NT2/D1 (cell line): Measurements from ENCODE around the gene IGLL5.

ENCODE experiments used
- DNase-seq: peaks from one replicate; pipeline ENCODE4 v3.0.0-alpha.2; 2011; ENCODE audit warnings: low read depth, low spot score
- H3K27me3 ChIP-seq: 2 replicates; pipeline ENCODE4 v1.6.0; 2011; ENCODE audit warnings: mild to moderate bottlenecking; ENCODE audit not compliant: insufficient read length, insufficient read depth
- H3K36me3 ChIP-seq: 2 replicates; pipeline ENCODE4 v1.6.1; 2011; ENCODE audit warnings: mild to moderate bottlenecking, low read length, mixed read lengths; ENCODE audit not compliant: insufficient read depth, insufficient read length
- H3K4me1 ChIP-seq: 2 replicates; pipeline ENCODE4 v1.5.1; 2011; ENCODE audit not compliant: insufficient read depth, insufficient read length
- H3K4me3 ChIP-seq: 2 replicates; pipeline ENCODE4 v1.5.1; 2011; ENCODE audit warnings: low read depth; ENCODE audit not compliant: insufficient read length
- H3K9ac ChIP-seq: 2 replicates; pipeline ENCODE4 v1.6.0; 2011; ENCODE audit warnings: low read depth; ENCODE audit not compliant: insufficient read length
- H3K9me3 ChIP-seq: 2 replicates; pipeline ENCODE4 v1.5.1; 2011; ENCODE audit warnings: mild to moderate bottlenecking, low read length; ENCODE audit not compliant: insufficient read depth
- SUZ12 ChIP-seq: IDR thresholded peaks from 2 replicates; pipeline ENCODE4 v1.6.1; 2011; ENCODE audit not compliant: insufficient read length, insufficient read depth; ENCODE audit errors: extremely low read depth
- YY1 ChIP-seq: IDR thresholded peaks from 2 replicates; pipeline ENCODE4 v1.6.1; 2011; ENCODE audit not compliant: insufficient read length, insufficient read depth
- ZNF274 ChIP-seq: IDR thresholded peaks from 2 replicates; pipeline ENCODE4 v1.6.1; 2011; ENCODE audit warnings: mild to moderate bottlenecking, low read depth, low read length

IGLL5 gene

GRCh38 chr22:22927196-22927887, 39.7 kb downstream of the IGLL5 start:
- no peak for DNase-seq
- TF ChIP-seq SUZ12, result no peak
- no peak for TF ChIP-seq YY1
- no peak for TF ChIP-seq ZNF274
- Histone ChIP-seq H3K9me3 (no peaks in the 10 kb centered on the region), H3K27me3 (peaks cover 99% of the 10 kb centered on the region), H3K9ac (no peak overlapping the region), H3K4me3 (no peak overlapping the region), H3K36me3 (no peaks in the 10 kb centered on the region), H3K4me1 (peaks cover 2% of the 10 kb centered on the region)

DNA sequence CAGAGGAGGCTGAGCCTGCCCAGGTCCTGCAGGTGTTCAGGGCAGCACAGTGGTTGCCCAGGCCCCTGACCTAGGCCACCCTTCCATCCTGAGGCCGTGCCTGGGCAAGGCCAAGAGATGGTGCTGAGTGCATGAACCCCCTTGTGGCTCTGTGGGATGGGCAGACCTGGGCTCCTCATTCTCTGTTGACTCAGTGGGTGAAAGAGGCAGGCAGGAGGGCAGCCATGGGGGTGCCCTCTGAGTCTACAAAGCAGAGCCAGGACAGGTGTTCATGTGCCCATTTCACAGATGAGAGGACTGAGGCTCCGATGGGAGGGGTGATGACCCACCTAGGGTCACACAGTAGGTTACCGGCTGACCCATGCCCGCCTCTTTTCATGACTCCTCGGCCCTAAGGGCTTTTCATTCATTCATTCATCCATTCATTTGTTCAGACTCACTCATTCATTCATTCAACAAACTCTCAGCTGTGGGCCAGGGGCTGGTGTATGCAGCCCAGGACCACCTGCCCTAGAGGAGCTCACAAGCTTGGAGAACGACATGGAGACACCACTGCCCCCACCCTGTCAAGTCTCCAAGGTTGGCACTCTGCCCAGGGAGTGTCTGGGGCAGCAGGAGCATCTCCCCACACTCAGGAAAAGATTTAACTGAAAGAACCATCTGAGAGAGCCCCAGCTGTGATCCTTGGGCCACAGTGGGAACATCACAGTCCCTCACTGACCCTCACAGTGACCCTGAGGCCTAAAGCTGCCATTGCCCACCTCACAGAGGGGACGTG, 40.5 kb downstream of the IGLL5 start:
- no peak for DNase-seq
- H3K9ac ChIP-seq, result no peak overlapping the region
- H3K36me3 ChIP-seq, result no peaks in the 10 kb centered on the region
- peaks cover 2% of the 10 kb centered on the region for H3K4me1 ChIP-seq
- no peak for TF ChIP-seq SUZ12
- no peak for TF ChIP-seq YY1
- no peak for TF ChIP-seq ZNF274
- peaks cover 99% of the 10 kb centered on the region for H3K27me3 ChIP-seq
- no peak overlapping the region for H3K4me3 ChIP-seq
- H3K9me3 ChIP-seq, result no peaks in the 10 kb centered on the region

- H3K36me3 ChIP-seq, result no peaks in the 10 kb centered on the region
- H3K27me3 ChIP-seq, result peaks cover 99% of the 10 kb centered on the region
- no peak for DNase-seq
- H3K9me3 ChIP-seq, result no peaks in the 10 kb centered on the region
- H3K4me1 ChIP-seq, result peaks cover 2% of the 10 kb centered on the region
- no peak for TF ChIP-seq YY1
- no peak overlapping the region for H3K4me3 ChIP-seq
- H3K9ac ChIP-seq, result no peak overlapping the region
Observed at GRCh38 chr22:22928666-22929380, 41.2 kb downstream of the IGLL5 start.

GRCh38 chr22:22929381-22930221, 42.0 kb downstream of the IGLL5 start:
- H3K4me3 ChIP-seq, result no peak overlapping the region
- peaks cover 2% of the 10 kb centered on the region for H3K4me1 ChIP-seq
- no peaks in the 10 kb centered on the region for H3K36me3 ChIP-seq
- no peak for DNase-seq
- H3K9ac ChIP-seq, result no peak overlapping the region
- TF ChIP-seq SUZ12 (no peak), ZNF274 (no peak), YY1 (no peak)
- no peaks in the 10 kb centered on the region for H3K9me3 ChIP-seq
- peaks cover 97% of the 10 kb centered on the region for H3K27me3 ChIP-seq

DNA sequence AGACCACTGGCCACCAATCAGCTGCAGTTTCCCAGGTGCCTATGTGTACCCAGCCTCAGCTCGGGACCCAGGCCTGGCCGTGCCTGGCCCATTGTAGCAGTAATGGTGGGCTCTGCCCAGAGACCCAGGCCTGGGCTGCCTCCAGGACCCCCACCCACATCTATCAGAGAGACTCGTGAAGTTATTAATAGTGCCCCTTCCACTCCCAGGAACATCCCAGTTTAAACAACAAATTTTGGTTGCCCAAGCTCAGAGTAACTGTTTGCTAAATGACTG, 42.5 kb downstream of the IGLL5 start:
- Histone ChIP-seq H3K9ac (no peak overlapping the region), H3K4me3 (no peak overlapping the region), H3K9me3 (no peaks in the 10 kb centered on the region), H3K4me1 (peaks cover 2% of the 10 kb centered on the region), H3K36me3 (no peaks in the 10 kb centered on the region), H3K27me3 (peaks cover 97% of the 10 kb centered on the region)
- TF ChIP-seq YY1 (no peak), ZNF274 (no peak), SUZ12 (no peak)
- no peak for DNase-seq

DNA sequence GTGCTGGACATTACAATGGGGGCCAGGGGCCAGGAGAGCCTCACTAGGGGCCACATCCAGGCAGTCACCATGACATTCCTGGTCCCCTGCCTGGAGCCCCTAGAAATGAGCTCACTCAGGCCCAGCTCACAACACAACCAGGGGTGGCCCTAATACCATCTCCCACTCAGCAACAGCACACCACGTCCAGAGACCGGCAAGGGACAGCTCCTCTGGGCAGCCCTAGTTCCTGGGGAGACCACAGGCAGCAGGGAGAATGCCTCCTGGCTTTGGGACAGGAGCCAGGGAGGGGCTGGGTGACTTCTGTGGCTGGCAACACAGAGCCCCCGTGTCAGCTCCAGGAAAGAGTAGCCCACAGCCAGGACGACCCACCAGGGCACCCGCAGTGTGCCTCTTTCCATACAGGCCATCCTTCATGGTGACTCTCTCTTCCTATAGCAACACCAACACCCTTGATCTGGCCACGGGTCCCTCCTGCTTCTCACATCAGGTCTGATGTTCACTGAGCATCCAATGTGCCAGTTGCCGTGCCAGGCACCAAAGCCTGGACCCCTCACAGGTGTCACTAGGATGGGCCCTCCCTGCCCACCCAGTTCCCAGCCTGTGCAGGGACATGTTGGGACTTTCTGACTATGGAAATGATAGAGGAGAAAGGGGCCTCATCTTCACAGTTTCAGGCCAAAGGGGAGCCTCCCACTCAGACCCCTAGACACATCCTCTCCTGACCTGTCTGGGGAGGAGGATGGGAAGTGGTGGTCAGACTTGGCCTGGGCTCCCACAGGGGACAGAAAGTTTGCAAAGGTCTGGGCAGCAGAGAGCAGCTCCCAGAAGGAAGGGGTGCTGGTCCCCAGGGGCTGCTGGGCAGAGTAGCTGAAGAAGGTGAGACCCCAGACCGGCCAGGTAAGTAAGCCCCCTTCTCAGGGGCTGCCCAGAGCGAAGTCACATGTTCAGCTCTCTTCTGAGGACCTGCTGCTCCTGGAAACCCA, 43.2 kb downstream of the IGLL5 start:
- no peak for DNase-seq
- TF ChIP-seq ZNF274, result no peak
- TF ChIP-seq SUZ12, result no peak
- no peak for TF ChIP-seq YY1
- peaks cover 2% of the 10 kb centered on the region for H3K4me1 ChIP-seq
- no peaks in the 10 kb centered on the region for H3K36me3 ChIP-seq
- no peaks in the 10 kb centered on the region for H3K9me3 ChIP-seq
- peaks cover 96% of the 10 kb centered on the region for H3K27me3 ChIP-seq
- no peak overlapping the region for H3K9ac ChIP-seq
- no peak overlapping the region for H3K4me3 ChIP-seq
